Skin of body (tissue), 2 donors: ENCODE results near the gene FRRS1. TPM values are rescaled to one million over a fixed set of nuclear protein-coding genes. Genes with fewer than 3 reads are reported as not detected.
"Not testable (repeated sequence)": the region's sequence is repeated elsewhere in the genome, so short reads cannot be mapped to it uniquely, and the experiment has no call there.

ENCODE experiments used
- DNase-seq: peaks from one replicate; lab custom pipeline; 2025; lab: John Stamatoyannopoulos, UW
- total RNA-seq: library from RNA; depleted of rRNA; stranded (reverse); fragments of >200 nt; gene quantifications from one replicate; pipeline ENCODE4 v1.2.3, GENCODE V29; 2014

FRRS1 gene, protein sequence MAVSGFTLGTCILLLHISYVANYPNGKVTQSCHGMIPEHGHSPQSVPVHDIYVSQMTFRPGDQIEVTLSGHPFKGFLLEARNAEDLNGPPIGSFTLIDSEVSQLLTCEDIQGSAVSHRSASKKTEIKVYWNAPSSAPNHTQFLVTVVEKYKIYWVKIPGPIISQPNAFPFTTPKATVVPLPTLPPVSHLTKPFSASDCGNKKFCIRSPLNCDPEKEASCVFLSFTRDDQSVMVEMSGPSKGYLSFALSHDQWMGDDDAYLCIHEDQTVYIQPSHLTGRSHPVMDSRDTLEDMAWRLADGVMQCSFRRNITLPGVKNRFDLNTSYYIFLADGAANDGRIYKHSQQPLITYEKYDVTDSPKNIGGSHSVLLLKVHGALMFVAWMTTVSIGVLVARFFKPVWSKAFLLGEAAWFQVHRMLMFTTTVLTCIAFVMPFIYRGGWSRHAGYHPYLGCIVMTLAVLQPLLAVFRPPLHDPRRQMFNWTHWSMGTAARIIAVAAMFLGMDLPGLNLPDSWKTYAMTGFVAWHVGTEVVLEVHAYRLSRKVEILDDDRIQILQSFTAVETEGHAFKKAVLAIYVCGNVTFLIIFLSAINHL
- total RNA-seq, result 31.3 TPM

- peak; percentile 66 for DNase-seq
Observed at GRCh38 chr1:99766378-99766800, at the start of gene FRRS1. Gene FRRS1 (minus strand): TSS chr1:99766635. CDS start chr1:99748768, 17,867 bp downstream.

GRCh38 chr1:99814373-99814900 lies 48.0 kb upstream of the FRRS1 start:
- DNase-seq, result no peak

DNA sequence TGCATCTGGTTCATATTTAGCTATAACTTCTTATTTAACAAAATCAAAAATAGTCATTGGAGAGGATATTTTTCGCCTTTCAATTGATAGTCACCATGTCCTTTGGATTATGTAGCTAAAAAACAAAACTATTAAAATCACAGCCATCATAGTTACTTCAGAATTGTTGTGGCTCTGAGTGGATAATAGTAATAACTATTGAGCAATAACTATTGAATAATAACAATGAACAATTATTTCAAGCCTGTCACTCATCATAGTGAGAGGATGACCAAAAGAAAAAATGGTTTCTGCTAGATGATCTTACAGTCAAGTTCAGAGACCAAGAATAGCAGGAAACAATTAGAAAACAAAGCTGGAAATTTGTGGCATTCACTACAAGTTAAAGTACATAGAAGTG lies 45.3 kb upstream of the FRRS1 start:
- no peak for DNase-seq

GRCh38 chr1:99811075-99811474 lies 44.6 kb upstream of the FRRS1 start:
- no peak for DNase-seq

DNA sequence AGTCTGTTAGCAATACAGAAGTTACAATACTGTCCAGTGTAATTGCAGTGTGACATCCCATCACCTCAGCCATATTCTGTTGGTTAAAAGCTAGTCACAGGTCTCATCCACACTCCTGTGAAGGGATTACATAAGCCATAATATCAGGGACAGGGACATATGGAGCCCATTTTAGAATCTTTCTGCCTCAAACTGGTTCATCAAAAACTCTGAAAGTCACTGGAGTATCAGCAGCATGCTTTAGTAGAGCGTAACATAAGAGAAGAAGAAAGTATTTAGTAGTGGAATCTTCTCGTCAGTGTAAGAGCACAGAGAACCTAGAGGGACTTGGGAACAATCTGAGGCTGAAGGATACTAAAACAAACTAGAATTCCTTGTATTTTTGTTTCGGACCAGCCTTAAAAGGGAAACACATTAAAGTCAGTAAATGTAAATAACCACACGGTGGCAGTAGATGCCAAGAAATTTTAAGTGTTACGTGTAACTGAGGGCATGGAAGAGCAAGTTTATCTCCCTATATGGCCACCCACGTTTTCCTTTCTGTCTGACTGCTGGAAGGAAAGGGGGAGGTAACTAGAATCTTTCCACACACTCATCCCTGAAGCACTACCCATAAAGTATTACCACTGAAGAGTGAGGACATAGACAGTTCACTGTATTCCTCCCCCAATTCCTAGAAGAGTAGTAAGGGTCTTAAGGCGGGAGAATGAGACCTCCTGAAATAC lies 42.1 kb upstream of the FRRS1 start:
- DNase-seq, result peak; percentile 85

GRCh38 chr1:99806882-99807281 lies 40.4 kb upstream of the FRRS1 start:
- no peak for DNase-seq

GRCh38 chr1:99801584-99801983 lies 35.1 kb upstream of the FRRS1 start:
- no peak for DNase-seq

GRCh38 chr1:99793861-99794260 lies 27.4 kb upstream of the FRRS1 start:
- DNase-seq, result not testable (repeated sequence)

- no peak for DNase-seq
Observed at GRCh38 chr1:99789715-99790114, 23.3 kb upstream of the FRRS1 start.

GRCh38 chr1:99788896-99789295 lies 22.5 kb upstream of the FRRS1 start:
- no peak for DNase-seq

DNA sequence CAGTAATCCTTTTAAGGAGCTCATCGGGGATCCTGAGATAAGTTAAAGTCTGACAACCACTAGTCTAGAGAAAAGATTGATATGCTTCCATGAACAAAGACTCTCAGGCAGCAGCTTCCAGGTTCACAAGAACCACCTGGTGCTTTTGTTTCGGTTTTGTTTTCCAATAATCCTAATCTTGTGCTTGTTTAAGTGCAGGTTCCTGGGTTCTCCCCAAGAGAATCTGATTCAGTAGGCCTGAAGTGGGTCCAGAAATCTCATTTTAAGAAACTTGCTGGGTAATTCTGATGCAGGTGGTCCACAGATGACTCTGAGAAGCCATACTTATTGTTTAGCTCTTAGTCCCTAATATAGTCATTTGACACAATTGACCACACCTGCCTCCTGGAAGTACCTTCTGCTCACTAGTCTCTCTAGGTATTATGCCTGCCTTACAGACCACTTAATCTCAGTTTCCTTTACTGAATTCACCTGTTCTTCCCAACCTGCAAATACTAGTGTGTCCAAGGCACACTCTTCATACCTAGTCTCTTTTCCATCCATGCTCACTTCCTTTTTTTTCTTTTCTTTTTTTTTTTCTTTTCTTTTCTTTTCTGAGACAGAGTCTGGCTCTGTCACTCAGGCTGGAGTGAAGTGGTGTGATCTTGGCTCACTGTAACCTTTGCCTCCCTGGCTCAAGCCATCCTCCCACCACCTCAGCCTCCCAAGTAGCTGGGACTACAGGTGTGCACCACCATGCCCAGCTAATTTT lies 20.5 kb upstream of the FRRS1 start:
- no peak for DNase-seq

- no peak for DNase-seq
Observed at GRCh38 chr1:99784809-99785255, 18.4 kb upstream of the FRRS1 start.

DNA sequence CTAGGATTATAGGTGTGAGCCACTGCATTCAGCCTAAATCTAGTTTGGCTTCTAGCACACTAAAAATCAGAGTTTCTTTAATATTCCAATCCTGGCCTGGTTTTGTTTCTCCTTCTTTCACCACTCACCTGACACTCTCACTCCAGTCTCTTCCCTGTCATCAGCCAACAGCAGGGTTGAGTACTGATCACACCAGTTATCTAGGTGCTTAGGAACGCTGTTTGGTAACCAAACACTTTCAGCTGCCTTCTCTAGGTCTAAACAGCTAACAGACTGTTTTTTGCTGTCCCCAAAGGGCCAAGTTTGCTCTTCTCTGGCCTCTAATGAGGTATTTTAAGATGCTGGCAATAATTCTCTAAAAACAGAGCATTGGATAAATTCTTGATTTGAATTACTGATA lies 17.7 kb upstream of the FRRS1 start:
- DNase-seq, result no peak

GRCh38 chr1:99782920-99783319 lies 16.5 kb upstream of the FRRS1 start:
- DNase-seq, result no peak

- no peak for DNase-seq
Observed at GRCh38 chr1:99782397-99782796, 16.0 kb upstream of the FRRS1 start.

- no peak for DNase-seq
Observed at GRCh38 chr1:99781798-99782197, 15.4 kb upstream of the FRRS1 start.

GRCh38 chr1:99777752-99778151 lies 11.3 kb upstream of the FRRS1 start:
- no peak for DNase-seq

DNA sequence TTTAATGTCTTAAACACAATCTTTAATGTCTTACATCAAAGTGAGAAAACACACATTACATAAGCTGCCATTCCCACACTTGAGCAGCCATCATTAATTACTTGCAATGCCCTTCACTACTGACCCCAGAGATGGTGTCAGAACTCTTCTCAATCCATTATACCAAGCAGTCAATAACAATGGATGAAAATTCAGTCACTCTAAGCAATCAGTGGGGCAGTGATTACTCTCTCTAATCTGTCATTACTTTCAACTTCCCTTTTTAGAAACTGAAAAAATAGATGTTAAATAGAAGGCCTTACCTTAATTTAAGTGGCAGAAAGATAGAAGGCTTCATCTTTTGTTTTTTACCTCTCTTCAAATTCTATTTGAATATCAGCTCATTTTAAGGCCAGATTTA lies 9.7 kb upstream of the FRRS1 start:
- DNase-seq, result no peak

- DNase-seq, result no peak
Observed at GRCh38 chr1:99772809-99773208, 6.4 kb upstream of the FRRS1 start.

- no peak for DNase-seq
Observed at GRCh38 chr1:99771513-99771918, 5.1 kb upstream of the FRRS1 start.

DNA sequence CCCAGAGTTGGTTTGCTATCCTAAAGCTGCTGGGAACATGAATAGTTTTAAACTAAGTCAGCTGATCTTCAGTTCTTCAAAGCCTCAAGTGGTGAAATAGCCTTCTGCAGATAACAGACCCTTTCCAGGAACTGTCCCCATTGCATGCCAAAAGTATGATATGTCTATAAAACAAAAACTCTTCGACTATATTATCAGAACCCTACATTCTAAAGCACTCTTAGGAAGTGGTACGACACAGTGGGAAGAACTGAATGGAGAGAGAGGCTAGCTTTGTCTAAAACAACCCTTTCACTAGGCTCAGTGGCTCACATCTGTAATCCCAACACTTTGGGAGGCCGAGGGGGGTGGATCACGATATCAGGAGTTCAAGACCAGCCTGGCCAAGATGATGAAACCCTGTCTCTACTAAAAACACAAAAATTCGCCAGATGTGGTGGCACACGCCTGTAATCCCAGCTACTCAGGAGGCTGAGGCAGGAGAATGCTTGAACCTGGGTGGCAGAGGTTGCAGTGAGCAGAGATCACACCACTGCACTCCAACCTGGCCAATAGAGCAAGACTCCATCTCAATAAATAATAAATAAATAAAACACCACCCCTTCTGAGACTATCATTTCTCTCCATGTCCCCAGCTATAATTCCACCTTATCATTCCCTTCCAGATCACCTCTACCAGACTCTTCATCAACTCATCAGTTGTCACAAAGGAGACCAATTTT lies 2.2 kb upstream of the FRRS1 start:
- DNase-seq, result no peak
